DOHH2 (cell line): Measurements from ENCODE around the gene EIF4E3.

Experiments used
- CTCF ChIP-seq: fragments of 200-600 bp; sonication (generic); IDR thresholded peaks from one replicate; pipeline ENCODE4 v1.5.1; 2014; ENCODE audit warnings: antibody characterized with exemption, mild to moderate bottlenecking, low read depth, low read length; ENCODE audit not compliant: poor library complexity, severe bottlenecking
- EZH2phosphoT487 ChIP-seq: fragments of 200-600 bp; sonication (generic); IDR thresholded peaks from 2 replicates; pipeline ENCODE4 v1.6.1; 2017; ENCODE audit warnings: borderline replicate concordance, mild to moderate bottlenecking, antibody characterized with exemption, low read length, moderate library complexity, mixed read lengths

- TF ChIP-seq CTCF: no peak
- no peak for TF ChIP-seq EZH2phosphoT487
Measured at GRCh38 chr3:71685686-71686085, 39.5 kb downstream of the EIF4E3 start.
